ENCODE results near the gene ASB17. TPM values are rescaled to one million over a fixed set of nuclear protein-coding genes. Genes with fewer than 3 reads are reported as not detected.
"Not testable (repeated sequence)": the region's sequence is repeated elsewhere in the genome, so short reads cannot be mapped to it uniquely, and the experiment has no call there.

Gene ASB17
- total RNA-seq, 2 donors from 2014 or later: not detected

DNA sequence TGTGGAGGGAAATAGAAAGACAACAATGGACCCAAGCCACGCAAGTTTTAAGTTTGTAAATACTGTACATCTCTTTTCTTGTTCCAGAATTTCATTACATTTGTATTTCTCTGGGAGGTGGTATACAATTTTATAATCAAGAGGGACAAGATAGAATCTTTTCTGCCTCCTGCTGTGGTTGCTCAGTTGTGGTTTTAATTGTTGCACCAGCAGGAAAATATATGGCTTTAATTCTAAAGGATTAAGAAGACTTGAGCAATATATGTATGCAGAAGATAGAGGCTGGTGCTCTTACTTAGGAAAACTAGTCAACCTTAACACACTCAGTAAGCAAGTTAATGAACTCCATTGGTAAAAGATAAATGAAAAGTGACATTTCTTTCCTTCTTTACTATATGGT lies 19.8 kb upstream of the ASB17 start:
- Histone ChIP-seq H3K4me3 (no peak overlapping the region), H3K4me1 (no peaks in the 10 kb centered on the region), H3K9me3 (no peaks in the 10 kb centered on the region), H3K27me3 (no peaks in the 10 kb centered on the region), H3K27ac (no peak overlapping the region), H3K36me3 (replicated peaks in 1 of 2; ENCODE audit: insufficient read depth in 1 of 2, low read depth in 2 of 2) (no peaks in the 10 kb centered on the region)
- WGBS, 2 donors: 48 to 61% methylated on average over 1 of the region's 1 CpG
- DNase-seq: no peak
- no peak for TF ChIP-seq POLR2A (IDR thresholded peaks at IDR 0.05)
- TF ChIP-seq, protein P1, sequence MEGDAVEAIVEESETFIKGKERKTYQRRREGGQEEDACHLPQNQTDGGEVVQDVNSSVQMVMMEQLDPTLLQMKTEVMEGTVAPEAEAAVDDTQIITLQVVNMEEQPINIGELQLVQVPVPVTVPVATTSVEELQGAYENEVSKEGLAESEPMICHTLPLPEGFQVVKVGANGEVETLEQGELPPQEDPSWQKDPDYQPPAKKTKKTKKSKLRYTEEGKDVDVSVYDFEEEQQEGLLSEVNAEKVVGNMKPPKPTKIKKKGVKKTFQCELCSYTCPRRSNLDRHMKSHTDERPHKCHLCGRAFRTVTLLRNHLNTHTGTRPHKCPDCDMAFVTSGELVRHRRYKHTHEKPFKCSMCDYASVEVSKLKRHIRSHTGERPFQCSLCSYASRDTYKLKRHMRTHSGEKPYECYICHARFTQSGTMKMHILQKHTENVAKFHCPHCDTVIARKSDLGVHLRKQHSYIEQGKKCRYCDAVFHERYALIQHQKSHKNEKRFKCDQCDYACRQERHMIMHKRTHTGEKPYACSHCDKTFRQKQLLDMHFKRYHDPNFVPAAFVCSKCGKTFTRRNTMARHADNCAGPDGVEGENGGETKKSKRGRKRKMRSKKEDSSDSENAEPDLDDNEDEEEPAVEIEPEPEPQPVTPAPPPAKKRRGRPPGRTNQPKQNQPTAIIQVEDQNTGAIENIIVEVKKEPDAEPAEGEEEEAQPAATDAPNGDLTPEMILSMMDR (IDR thresholded peaks at IDR 0.05): no peak
- no peak for ATAC-seq
- intact Hi-C loops (cut with DNase I): no loop called here

DNA sequence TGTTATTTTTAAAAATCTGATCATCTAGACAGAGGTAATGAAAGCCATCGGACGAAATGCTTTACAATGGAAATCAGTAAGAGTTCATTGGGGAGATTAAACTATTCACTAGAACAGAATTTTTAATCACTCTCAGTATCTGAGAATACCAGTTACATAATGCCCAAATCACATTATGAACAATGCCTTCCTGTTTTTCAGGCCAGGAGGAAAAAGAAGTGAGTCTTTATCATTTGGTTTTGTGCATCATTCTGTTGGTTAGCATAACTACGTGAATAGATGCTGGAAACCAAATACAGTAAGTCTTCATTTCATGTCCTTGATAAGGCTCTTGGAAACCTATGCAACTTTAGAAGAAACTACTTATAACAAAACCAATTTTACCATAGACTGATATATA lies 18.0 kb upstream of the ASB17 start:
- no peak overlapping the region for H3K27ac ChIP-seq
- no peaks in the 10 kb centered on the region for H3K36me3 ChIP-seq (replicated peaks in 1 of 2; ENCODE audit: insufficient read depth in 1 of 2, low read depth in 2 of 2)
- H3K9me3 ChIP-seq: no peaks in the 10 kb centered on the region
- H3K27me3 ChIP-seq: no peaks in the 10 kb centered on the region
- 72 to 75% methylated on average over 3 of the region's 3 CpGs for WGBS, 2 donors
- no peaks in the 10 kb centered on the region for H3K4me1 ChIP-seq
- no peak for DNase-seq
- TF ChIP-seq, protein P1 (IDR thresholded peaks at IDR 0.05): no peak
- ATAC-seq: no peak
- H3K4me3 ChIP-seq: no peak overlapping the region
- intact Hi-C loops (cut with DNase I): no loop called here

DNA sequence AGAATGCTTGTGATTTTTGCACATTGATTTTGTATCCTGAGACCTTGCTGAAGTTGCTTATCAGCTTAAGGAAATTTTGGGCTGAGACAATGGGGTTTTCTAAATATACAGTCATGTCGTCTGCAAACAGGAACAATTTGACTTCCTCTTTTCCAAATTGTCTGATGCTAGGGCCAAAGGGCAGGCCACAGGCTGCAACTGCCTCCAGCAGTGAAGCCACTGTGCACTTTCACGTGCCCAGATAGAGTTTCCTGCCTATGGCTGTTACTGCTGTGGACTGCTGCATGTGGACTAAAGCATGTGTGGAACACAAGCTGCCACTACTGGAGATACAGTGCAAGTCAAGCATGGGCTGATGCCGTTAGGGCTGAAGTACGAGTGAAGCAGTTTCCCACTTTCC lies 10.8 kb upstream of the ASB17 start:
- ATAC-seq; H3K27me3 ChIP-seq; H3K4me1 ChIP-seq; H3K9me3 ChIP-seq; DNase-seq; H3K36me3 ChIP-seq (replicated peaks in 1 of 2; ENCODE audit: insufficient read depth in 1 of 2, low read depth in 2 of 2); intact Hi-C loops (cut with DNase I); H3K27ac ChIP-seq; H3K4me3 ChIP-seq: not testable (repeated sequence)
- 51 to 66% methylated on average over 4 of the region's 4 CpGs for WGBS, 2 donors

DNA sequence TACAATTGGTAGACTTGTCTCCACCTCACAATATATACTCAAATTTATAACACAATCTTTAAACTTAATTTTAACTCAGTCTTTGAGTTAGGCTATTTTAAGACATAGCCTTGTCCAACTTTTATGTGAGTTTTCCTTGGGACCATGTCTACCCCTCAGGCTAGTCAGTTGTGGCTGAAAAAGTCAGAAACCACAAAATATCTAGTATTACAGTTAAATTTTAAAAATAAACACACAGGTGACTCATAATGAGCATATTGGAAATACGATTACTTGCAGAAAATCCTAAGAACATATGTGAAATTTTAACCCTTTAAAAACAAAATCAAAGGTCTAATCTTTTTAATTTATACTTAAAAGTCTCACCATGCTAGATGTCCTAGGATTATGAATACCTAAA lies 4.8 kb upstream of the ASB17 start:
- TF ChIP-seq POLR2A (IDR thresholded peaks at IDR 0.05): no peak
- TF ChIP-seq, protein P1 (IDR thresholded peaks at IDR 0.05): no peak
- Histone ChIP-seq H3K27me3 (no peaks in the 10 kb centered on the region), H3K27ac (no peak overlapping the region), H3K4me1 (no peaks in the 10 kb centered on the region), H3K4me3 (no peak overlapping the region), H3K36me3 (replicated peaks in 1 of 2; ENCODE audit: insufficient read depth in 1 of 2, low read depth in 2 of 2) (no peaks in the 10 kb centered on the region), H3K9me3 (no peaks in the 10 kb centered on the region)
- intact Hi-C loops (cut with DNase I): no loop called here
- ATAC-seq (no peak), DNase-seq (no peak)
- WGBS, 2 donors: 6 to 10% methylated on average over 1 of the region's 1 CpG

DNA sequence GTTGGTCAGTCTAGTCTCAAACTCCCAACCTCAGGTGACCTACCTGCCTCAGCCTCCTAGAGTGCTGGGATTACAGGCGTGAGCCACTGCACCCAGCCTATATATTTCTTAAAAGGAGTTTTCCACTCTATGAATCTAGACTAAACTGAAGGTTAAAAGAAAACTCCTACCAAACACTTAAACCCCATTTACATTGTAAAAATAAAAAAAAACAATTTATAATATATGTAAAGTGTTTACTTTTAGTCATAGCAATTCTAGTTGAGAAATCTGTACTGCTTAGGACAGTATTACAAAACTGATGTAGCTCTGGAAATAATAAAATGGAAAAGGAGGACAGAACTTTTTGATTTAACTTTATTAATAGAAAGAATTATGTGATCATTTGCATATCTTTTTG lies 9.5 kb downstream of the ASB17 start:
- H3K4me3 ChIP-seq: no peak overlapping the region
- 50 to 82% methylated on average over 1 of the region's 1 CpG for WGBS, 2 donors
- TF ChIP-seq POLR2A (IDR thresholded peaks at IDR 0.05): no peak
- TF ChIP-seq, protein P1 (IDR thresholded peaks at IDR 0.05): no peak
- H3K36me3 ChIP-seq (replicated peaks in 1 of 2; ENCODE audit: insufficient read depth in 1 of 2, low read depth in 2 of 2): no peaks in the 10 kb centered on the region
- no peak overlapping the region for H3K27ac ChIP-seq
- no peaks in the 10 kb centered on the region for H3K27me3 ChIP-seq
- no peaks in the 10 kb centered on the region for H3K9me3 ChIP-seq
- ATAC-seq (no peak), DNase-seq (no peak)
- no peaks in the 10 kb centered on the region for H3K4me1 ChIP-seq
- intact Hi-C loops (cut with DNase I): no loop called here

All from body of pancreas (tissue), 4 donors.